IMR-90 (cell line): Measurements from ENCODE around the gene ABCA4. TPM values are rescaled to one million over a fixed set of nuclear protein-coding genes. Genes with fewer than 3 reads are reported as not detected.

Experiments
- ATAC-seq: fragments of 200-7000 bp; cut with Tn5 transposase; 2 replicates; pipeline ENCODE4 v1.9.1; 2020; ENCODE audit warnings: low read depth, mild to moderate bottlenecking, moderate library complexity
- BruUV-seq: library from RNA; stranded (reverse); fragments of 400-500 nt; replicated peaks from 2 replicates; lab custom pipeline; 2021; lab: Mats Ljungman, UMichigan
- CTCF ChIA-PET: fragments of 300-600 bp; formaldehyde crosslinking; extraction: SDS; loops from one replicate; lab custom pipeline; 2021; ENCODE audit warnings: antibody characterized with exemption; lab: Yijun Ruan, JAX
- POLR2A ChIA-PET: fragments of 300-600 bp; sonication (Branson Sonifier 250); formaldehyde crosslinking; loops from one replicate; lab custom pipeline; 2022; ENCODE audit warnings: antibody characterized with exemption; ENCODE audit not compliant: unreplicated experiment; lab: Charles Lee
- DNase-seq: peaks from one replicate; pipeline ENCODE4 v3.0.0; 2013
- H2AFZ ChIP-seq: replicated peaks from 2 replicates; pipeline ENCODE3; 2013; ENCODE audit warnings: low read length, mild to moderate bottlenecking; ENCODE audit not compliant: poor library complexity
- H2AK5ac ChIP-seq: 2 replicates; pipeline ENCODE4 v1.6.1; 2013; ENCODE audit warnings: low read depth, low read length, inconsistent platforms
- H2AK9ac ChIP-seq: replicated peaks from 2 replicates; pipeline ENCODE3; 2013; ENCODE audit warnings: mild to moderate bottlenecking, low read depth, low read length, moderate library complexity; ENCODE audit not compliant: poor library complexity
- H2BK120ac ChIP-seq: 2 replicates; pipeline ENCODE4 v1.6.1; 2013; ENCODE audit warnings: low read depth, low read length, inconsistent platforms
- H2BK15ac ChIP-seq: 3 replicates; pipeline ENCODE4 v1.6.1; 2013; ENCODE audit warnings: low read depth, low read length, inconsistent platforms
- H2BK20ac ChIP-seq: 2 replicates; pipeline ENCODE4 v1.6.1; 2013; ENCODE audit warnings: low read depth, mild to moderate bottlenecking, inconsistent platforms, low read length, moderate library complexity
- H2BK5ac ChIP-seq: 2 replicates; pipeline ENCODE4 v1.6.1; 2013; ENCODE audit warnings: mild to moderate bottlenecking, low read depth, low read length, inconsistent platforms; ENCODE audit not compliant: poor library complexity, severe bottlenecking
- H3K14ac ChIP-seq: replicated peaks from 2 replicates; pipeline ENCODE4 v1.6.1; 2013; ENCODE audit warnings: low read depth, low read length, inconsistent platforms
- H3K18ac ChIP-seq: 2 replicates; pipeline ENCODE4 v1.6.1; 2013; ENCODE audit warnings: low read depth, low read length, control low read depth
- H3K23ac ChIP-seq: 2 replicates; pipeline ENCODE4 v1.6.1; 2013; ENCODE audit warnings: low read depth, low read length, inconsistent platforms
- H3K27ac ChIP-seq: 2 replicates; pipeline ENCODE4 v1.5.1; 2013; ENCODE audit warnings: mild to moderate bottlenecking, control low read depth, low read length; ENCODE audit not compliant: insufficient read depth
- H3K27me3 ChIP-seq: 2 replicates; pipeline ENCODE4 v1.6.1; 2013; ENCODE audit warnings: low read length; ENCODE audit not compliant: control insufficient read depth, insufficient read depth
- H3K36me3 ChIP-seq: 2 replicates; pipeline ENCODE4 v1.6.1; 2013; ENCODE audit warnings: low read length, mixed read lengths; ENCODE audit not compliant: control insufficient read depth, insufficient read depth
- H3K4ac ChIP-seq: 2 replicates; pipeline ENCODE4 v1.6.1; 2013; ENCODE audit warnings: low read depth, low read length, inconsistent platforms
- H3K4me1 ChIP-seq: 2 replicates; pipeline ENCODE4 v1.6.1; 2013; ENCODE audit warnings: low read length, mixed read lengths; ENCODE audit not compliant: control insufficient read depth, insufficient read depth
- H3K4me2 ChIP-seq: 2 replicates; pipeline ENCODE4 v1.6.1; 2013; ENCODE audit warnings: low read depth, mild to moderate bottlenecking, control low read depth, low read length, moderate library complexity
- H3K4me3 ChIP-seq: 2 replicates; pipeline ENCODE4 v1.5.1; 2013; ENCODE audit warnings: low read depth, mild to moderate bottlenecking, control low read depth, low read length, moderate library complexity; ENCODE audit not compliant: insufficient read depth
- H3K56ac ChIP-seq: 2 replicates; pipeline ENCODE4 v1.6.1; 2013; ENCODE audit warnings: low read length, inconsistent platforms; ENCODE audit not compliant: insufficient read depth; ENCODE audit errors: extremely low read depth
- H3K79me1 ChIP-seq, 2 experiments: 2 replicates each; pipeline ENCODE4 v1.6.1; 2013; ENCODE audit warnings: low read length in 2 of 2, inconsistent platforms in 1 of 2, low read depth in 1 of 2
- H3K9ac ChIP-seq: 2 replicates; pipeline ENCODE4 v1.6.1; 2013; ENCODE audit warnings: low read depth, low read length, control low read depth
- H3K9me1 ChIP-seq: 2 replicates; pipeline ENCODE4 v1.6.1; 2013; ENCODE audit warnings: low read length, inconsistent platforms; ENCODE audit not compliant: insufficient read depth
- H3K9me3 ChIP-seq: 2 replicates; pipeline ENCODE4 v1.6.1; 2013; ENCODE audit warnings: low read length; ENCODE audit not compliant: control insufficient read depth, insufficient read depth
- H4K20me1 ChIP-seq: 2 replicates; pipeline ENCODE4 v1.6.1; 2013; ENCODE audit warnings: low read length, inconsistent platforms; ENCODE audit not compliant: insufficient read depth
- H4K5ac ChIP-seq: 2 replicates; pipeline ENCODE4 v1.6.1; 2013; ENCODE audit warnings: mild to moderate bottlenecking, low read depth, low read length, control low read depth
- H4K8ac ChIP-seq, 2 experiments: 2 replicates each; pipeline ENCODE4 v1.6.1; 2013; ENCODE audit warnings: low read depth in 2 of 2, low read length in 2 of 2, control low read depth in 1 of 2, inconsistent platforms in 1 of 2
- H4K91ac ChIP-seq: 2 replicates; pipeline ENCODE4 v1.6.1; 2013; ENCODE audit warnings: low read depth, low read length, inconsistent platforms; ENCODE audit not compliant: insufficient read depth
- MXI1 ChIP-seq: IDR thresholded peaks from 2 replicates; pipeline ENCODE4 v1.6.1; 2012; ENCODE audit warnings: low read depth, mild to moderate bottlenecking, low read length, moderate library complexity, borderline replicate concordance
- NFE2L2 ChIP-seq: fragments of 150-350 bp; IDR thresholded peaks from 2 replicates; pipeline ENCODE4 v1.6.1; 2016; ENCODE audit warnings: low read depth, mild to moderate bottlenecking, low read length
- RCOR1 ChIP-seq: IDR thresholded peaks from 2 replicates; pipeline ENCODE4 v1.6.1; 2012; ENCODE audit warnings: mild to moderate bottlenecking, low read length, improper control_type of control experiment; ENCODE audit not compliant: insufficient replicate concordance
- WGBS, 2 experiments: methylation state at CpG; one replicate each; pipeline versions ENCODE4 v1.1.5 to v1.1.7; 2013; ENCODE audit warnings: missing lambda C conversion rate in 2 of 2; ENCODE audit not compliant: insufficient read length in 1 of 2; ENCODE audit errors: extremely low coverage in 2 of 2; 5-methylcytosine and 5-hydroxymethylcytosine counted together
- dilution Hi-C: fragments of 300-500 bp; cut with HindIII; formaldehyde crosslinking; loops from one replicate; pipeline ENCODE4 v1.14.3; 2018; ENCODE audit warnings: low sequenced_read_pairs; ENCODE audit not compliant: unreplicated experiment
- in situ Hi-C: fragments of 300-500 bp; cut with MboI; formaldehyde crosslinking; loops from 3 replicates; pipeline ENCODE4 v1.14.3; 2019; ENCODE audit warnings: low sequenced_read_pairs, inconsistent platforms, mixed read lengths
- intact Hi-C: fragments of 100-400 bp; cut with micrococcal nuclease; formaldehyde crosslinking; loops from 2 replicates; pipeline ENCODE4 v1.10.0; 2022
- polyA plus RNA-seq, 3 experiments: library from polyadenylated mRNA; depleted of rRNA; stranded (reverse); fragments of >200 nt; gene quantifications; 2 replicates each; pipeline ENCODE4 v1.2.3, GENCODE V29; 2012; ENCODE audit warnings: low replicate concordance in 1 of 3
- total RNA-seq: library from RNA; depleted of rRNA; stranded (reverse); fragments of >200 nt; gene quantifications from 2 replicates; pipeline ENCODE4 v1.2.3, GENCODE V29; 2012

The ABCA4 gene
- total and polyA plus RNA-seq, 2 of the 4 experiments (the other 2 are of a cell fraction), result under 0.01 to 0.36 TPM

GRCh38 chr1:94117259-94117851 is 3.6 kb downstream of the ABCA4 start:
- intact Hi-C loops (no loop called here), in situ Hi-C loops (no loop called here), dilution Hi-C loops (no loop called here)
- Histone ChIP-seq H2AFZ (no peak overlapping the region), H3K4me3 (no peak overlapping the region), H2BK15ac (no peak overlapping the region), H4K8ac (no peak overlapping the region), H3K4ac (no peak overlapping the region), H3K36me3 (no peaks in the 10 kb centered on the region), H2BK120ac (no peak overlapping the region), H3K27ac (no peak overlapping the region), H4K20me1 (no peaks in the 10 kb centered on the region), H4K5ac (no peak overlapping the region), H2AK5ac (no peak overlapping the region), H3K79me1 (no peaks in the 10 kb centered on the region), H2AK9ac (no peak overlapping the region), H3K56ac (no peak overlapping the region), H3K18ac (no peak overlapping the region), H3K4me1 (peaks cover 3% of the 10 kb centered on the region), H3K9me3 (no peaks in the 10 kb centered on the region), H4K91ac (no peak overlapping the region), H3K14ac (no peak overlapping the region), H3K27me3 (peaks cover 15% of the 10 kb centered on the region), H3K23ac (no peak overlapping the region), H2BK5ac (no peak overlapping the region), H3K9me1 (no peaks in the 10 kb centered on the region; the same call in 1 of the 2 replicates), H3K4me2 (no peak overlapping the region), H2BK20ac (no peak overlapping the region), H3K9ac (no peak overlapping the region)
- no TSS peak for BruUV-seq
- CTCF ChIA-PET, result no interaction called here
- WGBS, 2 experiments, result 54% methylated on average over 2 of the region's 14 CpGs; no CpG with 5 or more reads in 1 of the 2 experiments
- POLR2A ChIA-PET, result no interaction called here
- ATAC-seq (no peak), DNase-seq (no peak)
- TF ChIP-seq MXI1 (no peak), NFE2L2 (no peak), RCOR1 (no peak)
